Activated CD4-positive, CD25-positive, alpha-beta regulatory T cell treated with anti-CD3 and anti-CD28 coated beads, Interleukin-2, amount 50 U/mL, for 72 hours (primary cell): ENCODE data around the gene CDH2.

ENCODE experiments used
- DNase-seq: peaks from one replicate; pipeline ENCODE4 v3.0.0; 2021

CDH2 gene

GRCh38 chr18:28039078-28039477, 137.9 kb downstream of the CDH2 start:
- DNase-seq: no peak

GRCh38 chr18:28036488-28036887, 140.4 kb downstream of the CDH2 start:
- DNase-seq: no peak

- no peak for DNase-seq
These were observed 142.4 kb downstream of the CDH2 start for GRCh38 chr18:28034567-28034966.

DNA sequence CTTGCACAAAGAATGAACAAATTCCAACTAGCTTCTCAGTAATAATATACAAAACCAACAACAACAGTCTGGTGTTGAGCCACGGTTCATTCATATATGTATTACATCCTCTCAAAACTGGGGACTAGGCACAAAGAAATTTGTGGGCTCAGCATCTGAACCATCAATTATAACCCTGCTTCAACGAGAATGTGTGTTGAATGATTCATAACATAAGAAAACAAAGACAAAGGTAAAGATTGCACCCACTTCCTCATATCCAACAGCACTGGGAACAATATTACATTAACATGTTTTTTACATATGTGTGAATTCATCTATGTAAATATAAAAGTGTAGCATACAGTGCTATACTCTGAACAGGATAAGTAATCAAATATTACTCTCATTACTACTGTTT, 144.8 kb downstream of the CDH2 start:
- DNase-seq: no peak

DNA sequence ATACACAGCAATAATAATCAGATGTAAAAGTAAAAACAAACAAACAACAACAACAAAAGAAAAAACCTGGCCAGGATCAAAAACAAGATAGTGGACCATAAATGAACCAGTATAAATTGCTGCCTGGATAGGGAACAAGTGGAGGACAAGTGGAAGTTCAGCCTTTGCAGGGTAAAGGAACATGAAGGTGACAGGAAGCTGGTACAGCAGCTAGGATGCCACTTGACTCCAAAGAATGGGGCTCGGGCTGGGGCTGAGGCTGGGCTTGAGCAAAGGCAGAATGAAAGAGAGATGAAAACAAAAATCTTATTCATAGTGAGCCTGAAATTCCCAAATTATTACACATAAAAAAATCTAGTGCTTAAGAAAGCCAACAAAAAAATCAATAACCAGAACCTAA, 146.5 kb downstream of the CDH2 start:
- no peak for DNase-seq

DNA sequence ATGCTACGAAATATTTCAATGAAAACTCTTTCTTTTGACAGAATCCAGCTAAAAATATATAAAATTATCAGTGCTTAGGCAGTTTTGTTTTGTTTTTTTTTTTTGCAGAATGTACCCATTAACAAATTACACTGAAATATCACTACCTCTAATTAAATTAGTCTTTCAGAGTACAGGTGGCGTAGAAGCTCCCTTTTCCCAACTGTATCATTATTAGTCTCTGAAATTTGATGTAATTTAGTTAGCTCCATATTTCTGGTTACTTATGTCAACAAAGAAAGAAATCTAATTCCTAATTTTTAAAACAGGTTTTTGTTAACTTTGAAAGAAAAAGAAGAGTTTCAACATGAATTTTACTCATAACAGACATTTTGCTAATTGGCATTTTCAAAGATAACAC, 149.2 kb downstream of the CDH2 start:
- no peak for DNase-seq

GRCh38 chr18:28019425-28020108, 157.4 kb downstream of the CDH2 start:
- no peak for DNase-seq

GRCh38 chr18:28018351-28018750, 158.6 kb downstream of the CDH2 start:
- DNase-seq: no peak

- no peak for DNase-seq
These were observed 161.3 kb downstream of the CDH2 start for GRCh38 chr18:28015671-28016070.

DNA sequence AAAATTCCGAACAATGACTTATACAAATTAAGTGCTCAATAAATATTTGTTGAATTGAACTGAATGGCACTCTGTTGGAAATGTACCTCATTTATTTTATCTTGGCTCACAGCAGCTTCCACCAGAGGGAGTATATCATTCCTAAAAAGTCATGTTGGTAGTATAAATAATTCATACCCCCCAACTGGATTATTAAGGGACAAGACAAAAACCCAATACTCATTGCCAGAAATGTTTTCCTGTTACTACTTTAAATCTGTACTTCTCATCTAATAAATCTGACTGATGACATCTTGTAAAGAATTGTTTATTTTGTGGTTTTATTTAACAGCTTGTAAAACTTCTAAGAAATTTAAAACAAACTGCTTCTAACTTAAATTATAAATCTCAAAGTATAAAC, 163.9 kb downstream of the CDH2 start:
- no peak for DNase-seq

DNA sequence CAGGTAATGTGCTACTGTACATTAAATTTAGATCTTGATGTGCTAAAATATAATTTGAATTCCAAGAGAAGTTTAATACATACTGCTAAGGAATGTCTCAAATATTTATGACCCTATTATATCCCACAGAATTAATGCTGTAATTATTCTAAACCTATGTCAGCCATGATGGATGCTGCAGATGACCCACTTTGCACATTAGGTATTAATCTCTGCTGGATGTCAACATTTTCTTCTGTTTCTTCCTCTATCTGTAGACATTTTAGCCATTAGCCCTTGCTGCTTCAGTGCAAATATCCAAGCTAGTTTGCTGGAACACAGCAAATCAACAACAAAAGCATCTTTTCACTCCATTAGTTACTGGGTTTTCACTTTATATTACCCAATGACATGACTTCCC, 164.6 kb downstream of the CDH2 start:
- DNase-seq: no peak

DNA sequence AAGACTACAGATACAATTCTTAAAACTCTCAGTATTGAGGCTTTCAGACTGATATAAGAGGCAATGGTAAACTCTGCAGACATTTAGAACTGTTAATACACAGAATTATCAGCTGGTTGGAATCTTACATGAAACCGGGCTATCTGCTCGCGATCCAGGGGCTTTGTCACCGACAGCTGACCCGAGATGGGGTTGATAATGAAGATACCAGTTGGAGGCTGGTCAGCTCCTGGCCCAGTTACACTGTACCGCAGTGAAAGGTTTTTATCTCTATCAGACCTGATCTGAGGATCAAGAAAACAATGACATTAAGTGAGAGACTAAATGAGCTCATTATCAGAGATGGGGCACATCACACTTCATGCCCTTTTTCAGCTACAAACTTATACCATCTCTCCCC, 167.3 kb downstream of the CDH2 start:
- DNase-seq: no peak

DNA sequence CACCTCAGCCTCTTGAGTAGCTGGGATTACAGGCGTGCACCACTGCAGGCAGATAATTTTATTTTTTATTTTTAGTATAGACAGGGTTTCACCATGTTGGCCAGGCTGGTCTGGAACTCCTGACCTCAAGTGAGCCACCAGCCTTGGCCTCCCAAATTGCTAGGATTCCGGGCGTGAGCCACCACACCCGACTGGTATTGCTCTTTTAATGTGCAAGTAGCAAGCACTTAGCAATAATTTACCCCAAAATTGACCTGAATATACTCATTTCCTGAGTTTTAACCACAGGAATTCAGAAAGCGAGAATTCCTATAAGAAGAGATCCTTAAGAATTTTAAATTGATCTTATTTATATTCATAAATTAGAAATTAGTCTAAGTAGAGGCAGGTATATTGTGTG, 169.1 kb downstream of the CDH2 start:
- no peak for DNase-seq

DNA sequence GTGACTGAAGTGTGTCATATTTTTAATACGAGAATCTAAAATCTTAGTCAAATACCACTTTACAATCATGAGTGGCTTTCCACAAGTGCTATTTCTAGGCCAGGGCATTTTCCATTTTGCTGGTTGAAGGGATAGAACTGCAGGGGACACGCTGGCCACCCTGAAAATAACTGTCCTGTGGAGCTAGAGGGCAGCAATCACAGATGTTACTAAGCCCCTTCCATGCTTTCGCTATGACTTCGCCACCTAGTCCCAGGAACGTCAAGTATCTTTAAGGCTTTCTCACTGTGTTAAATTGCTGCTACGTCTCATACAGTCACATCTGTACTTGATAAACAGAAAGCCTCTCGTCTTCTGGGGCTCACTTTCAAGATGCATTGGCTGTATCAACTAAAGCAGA, 171.8 kb downstream of the CDH2 start:
- no peak for DNase-seq

GRCh38 chr18:28004606-28005005, 172.3 kb downstream of the CDH2 start:
- DNase-seq: no peak

DNA sequence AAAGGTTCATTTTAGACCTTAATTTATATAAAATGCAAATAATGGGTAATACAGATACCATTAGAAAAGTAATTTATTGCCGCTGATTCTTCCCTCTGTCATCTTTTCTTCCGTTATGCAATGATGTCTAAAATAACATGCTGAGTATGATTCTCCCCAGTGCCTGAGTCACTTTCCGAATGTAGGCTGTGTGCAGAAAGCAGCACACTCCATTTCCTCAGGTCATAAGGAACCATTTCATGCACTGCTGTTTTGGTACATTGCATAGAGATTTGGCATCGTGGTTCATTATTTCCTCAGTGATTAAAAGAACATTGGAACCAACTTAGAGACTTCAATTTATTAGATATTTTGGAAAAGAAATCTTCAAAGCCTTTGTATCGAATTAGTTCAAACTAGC, 173.5 kb downstream of the CDH2 start:
- DNase-seq: no peak

DNA sequence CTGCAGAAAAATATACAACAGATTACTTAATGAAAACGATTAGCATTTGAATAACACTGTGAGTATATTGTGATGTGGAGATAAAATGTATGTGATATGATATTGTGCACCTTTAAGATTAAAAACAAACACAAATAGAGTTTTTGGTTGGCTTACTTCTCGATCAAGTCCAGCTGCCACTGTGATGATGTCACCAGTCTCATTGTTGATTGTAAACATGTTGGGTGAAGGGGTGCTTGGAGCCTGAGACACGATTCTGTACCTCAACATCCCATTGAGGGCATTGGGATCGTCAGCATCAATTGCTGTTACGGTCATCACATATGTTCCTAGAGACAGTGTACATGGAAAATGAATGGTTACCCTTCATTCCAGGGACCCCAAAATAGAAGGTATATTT, 174.1 kb downstream of the CDH2 start:
- no peak for DNase-seq

DNA sequence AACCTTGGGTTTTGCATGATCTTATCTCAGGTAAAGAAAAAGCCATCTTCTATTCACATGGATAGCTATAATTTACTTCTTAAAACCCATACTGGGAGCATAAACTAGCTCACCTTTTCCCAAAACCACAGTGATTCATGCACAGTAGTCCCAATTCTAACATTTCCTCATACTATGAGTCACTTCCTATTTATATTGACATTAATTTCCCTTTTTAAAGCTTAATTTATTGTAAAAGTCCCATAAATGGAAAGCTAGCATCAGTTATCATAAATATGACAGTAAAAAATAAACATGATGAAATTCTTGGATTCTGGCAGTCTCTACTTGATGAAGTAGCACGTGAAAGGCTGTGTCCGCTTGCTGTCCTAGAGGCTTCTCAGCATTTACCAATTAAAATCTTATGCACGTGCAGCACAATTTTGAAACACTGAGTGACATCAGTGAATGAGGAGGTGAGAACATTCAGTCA, 180.1 kb downstream of the CDH2 start:
- DNase-seq: no peak

GRCh38 chr18:27995770-27996502, 181.0 kb downstream of the CDH2 start:
- no peak for DNase-seq

DNA sequence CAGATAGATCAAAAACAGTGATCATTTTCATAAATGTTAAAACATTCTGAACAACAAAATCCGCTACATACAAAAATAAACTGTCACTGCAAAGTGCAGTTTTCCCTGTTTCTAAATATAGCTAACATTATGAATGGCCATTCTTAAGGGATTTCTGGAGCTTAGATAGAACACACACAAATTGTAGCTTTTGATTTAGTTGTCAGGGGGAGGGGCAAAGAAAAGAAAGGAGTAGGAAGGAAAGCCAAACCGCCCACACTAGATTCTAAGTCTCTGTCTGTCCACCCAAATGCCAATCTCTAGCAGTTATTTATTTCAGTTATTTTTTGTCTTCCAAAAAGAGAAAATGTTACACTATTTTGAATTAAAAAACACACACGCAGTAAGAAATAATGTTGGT, 182.4 kb downstream of the CDH2 start:
- DNase-seq: no peak

- DNase-seq: no peak
These were observed 185.5 kb downstream of the CDH2 start for GRCh38 chr18:27991391-27991790.

GRCh38 chr18:27985832-27986231, 191.1 kb downstream of the CDH2 start:
- no peak for DNase-seq

DNA sequence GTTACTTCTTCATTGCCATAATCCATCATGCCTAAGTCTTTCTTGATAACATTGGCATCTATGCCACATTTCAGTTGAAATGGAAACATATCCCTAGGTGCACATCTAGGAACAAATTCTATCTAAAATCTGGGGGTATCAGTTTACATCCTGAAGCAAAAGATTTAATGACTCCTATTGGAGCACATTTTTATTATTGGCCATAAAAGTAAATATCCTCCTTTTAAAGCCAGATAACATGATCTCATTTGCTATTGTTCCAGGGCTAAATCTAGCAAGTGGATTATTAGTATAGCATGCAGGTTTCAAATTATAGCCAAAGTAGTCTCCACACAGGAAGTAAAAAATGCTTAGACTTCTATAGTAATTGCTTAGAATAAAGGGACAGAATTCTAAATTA, 193.2 kb downstream of the CDH2 start:
- DNase-seq: no peak

GRCh38 chr18:27976806-27977408, 200.0 kb downstream of the CDH2 start:
- DNase-seq: no peak
